CD4-positive, alpha-beta T cell treated with Interleukin-15 for 4 hours (primary cell): ENCODE data around the gene TTC23L.

ENCODE experiments used
- DNase-seq: peaks from one replicate; pipeline ENCODE4 v3.0.0-alpha.2; 2020; ENCODE audit warnings: low spot score

Gene TTC23L

DNA sequence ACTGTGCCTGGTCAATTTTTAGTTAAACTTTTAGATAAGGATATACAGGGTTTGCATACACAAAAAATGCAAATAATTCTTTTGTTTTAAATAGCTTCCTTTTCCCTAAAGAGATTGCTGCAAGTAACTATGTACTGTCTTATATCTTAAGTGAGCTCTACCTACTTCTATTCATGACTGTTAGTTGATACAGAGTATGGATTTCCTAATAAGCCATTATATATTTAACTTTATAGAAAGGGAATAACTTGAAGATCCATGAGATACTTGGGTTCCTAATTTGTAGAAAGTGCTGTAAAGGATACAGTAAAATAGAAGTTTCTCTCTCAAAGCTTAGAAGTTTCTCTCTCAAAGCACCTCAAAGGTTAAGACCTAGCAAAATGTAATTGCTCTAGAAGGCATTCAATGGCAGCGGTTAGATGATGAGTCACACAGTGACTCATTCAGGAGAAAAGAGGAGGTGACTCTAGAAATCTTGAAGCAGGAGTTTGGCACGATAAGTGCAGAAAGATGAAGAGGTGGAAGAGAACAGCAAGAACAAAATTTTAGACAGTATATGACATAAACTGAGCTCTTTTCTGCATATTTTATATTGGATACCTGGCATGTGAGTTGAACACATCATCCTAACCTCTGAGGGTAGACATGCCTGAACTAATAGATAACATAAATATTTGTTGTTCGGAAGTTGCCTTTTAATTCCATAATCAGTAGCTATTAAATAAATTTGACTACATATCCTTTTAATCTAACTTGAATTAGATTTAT lies 84.9 kb downstream of the TTC23L start:
- DNase-seq: peak; percentile 56

DNA sequence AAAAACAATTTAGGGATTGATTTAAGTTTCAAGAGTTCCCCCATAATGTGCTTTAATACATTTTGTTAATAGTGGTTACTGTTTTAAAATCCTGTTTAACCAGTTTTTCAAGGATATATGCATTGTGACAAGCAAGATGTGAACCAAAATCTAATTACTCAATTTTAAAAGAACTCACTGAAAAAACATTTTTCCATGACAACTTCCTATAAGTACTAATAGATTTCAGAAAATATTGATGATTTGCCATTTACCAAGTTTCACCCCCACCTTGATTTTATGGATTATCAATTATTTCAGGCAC lies 85.5 kb downstream of the TTC23L start:
- DNase-seq: no peak

DNA sequence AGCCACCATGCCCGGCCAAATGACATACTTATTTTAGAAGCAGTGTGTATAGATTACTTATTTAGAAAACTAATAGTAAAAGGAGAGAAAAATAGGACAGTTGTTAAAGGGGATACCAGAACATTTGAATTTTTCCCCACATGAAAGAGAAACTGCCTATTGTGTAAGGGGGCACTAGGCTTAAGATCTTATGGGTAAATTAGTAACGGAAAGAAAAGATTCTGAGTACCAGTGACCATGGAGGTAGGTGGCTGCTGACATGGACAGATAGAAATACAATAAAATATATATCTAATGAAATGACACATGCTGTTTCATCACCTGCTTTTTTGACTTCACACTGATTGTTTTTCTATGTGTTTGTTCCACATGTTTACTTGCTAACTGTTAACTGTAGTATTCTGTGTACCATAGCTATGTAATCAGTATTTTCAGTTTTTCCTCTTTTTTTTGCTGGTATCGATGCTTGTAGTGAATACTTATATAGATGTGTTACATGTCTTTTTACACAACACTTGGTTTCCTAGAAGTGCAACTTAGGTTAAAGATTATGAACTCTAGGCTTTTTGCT lies 87.4 kb downstream of the TTC23L start:
- DNase-seq: no peak

DNA sequence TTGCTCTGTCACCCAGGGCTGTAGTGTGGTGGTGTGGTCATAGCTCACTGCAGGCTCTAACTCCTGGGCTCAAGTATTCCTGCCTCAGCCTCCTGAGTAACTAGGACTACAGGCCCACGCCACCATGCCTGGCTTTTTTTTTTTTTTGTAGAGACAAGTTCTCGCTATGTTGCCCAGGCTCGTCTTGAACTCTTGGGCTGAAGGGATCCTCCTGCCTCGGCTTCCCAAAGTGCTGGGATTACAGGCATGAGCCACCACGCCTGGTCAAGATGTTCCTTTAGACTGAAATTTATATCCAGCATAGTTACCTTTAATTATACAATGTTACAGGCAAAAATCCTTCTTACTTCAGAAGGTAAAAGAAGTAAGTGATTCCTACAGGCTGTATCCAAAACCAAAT lies 88.8 kb downstream of the TTC23L start:
- no peak for DNase-seq

DNA sequence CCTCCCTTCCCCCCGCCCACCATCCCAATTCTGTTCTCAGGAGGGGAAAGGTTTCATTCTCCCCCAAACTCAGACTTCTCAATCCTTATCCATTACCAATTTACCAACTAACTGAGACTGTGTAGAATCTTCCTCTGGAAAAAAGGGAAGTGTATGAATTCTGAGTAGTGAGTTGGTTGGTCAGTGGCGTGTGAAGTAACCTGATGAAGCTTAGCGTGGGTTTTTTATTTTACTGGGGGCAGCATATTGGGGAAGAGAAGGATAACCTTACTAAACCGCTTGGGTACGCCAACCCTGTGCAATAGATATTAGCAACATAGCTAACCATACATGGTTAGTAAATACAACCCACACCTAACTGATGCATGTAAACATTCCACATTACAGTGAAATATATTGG lies 89.3 kb downstream of the TTC23L start:
- no peak for DNase-seq

DNA sequence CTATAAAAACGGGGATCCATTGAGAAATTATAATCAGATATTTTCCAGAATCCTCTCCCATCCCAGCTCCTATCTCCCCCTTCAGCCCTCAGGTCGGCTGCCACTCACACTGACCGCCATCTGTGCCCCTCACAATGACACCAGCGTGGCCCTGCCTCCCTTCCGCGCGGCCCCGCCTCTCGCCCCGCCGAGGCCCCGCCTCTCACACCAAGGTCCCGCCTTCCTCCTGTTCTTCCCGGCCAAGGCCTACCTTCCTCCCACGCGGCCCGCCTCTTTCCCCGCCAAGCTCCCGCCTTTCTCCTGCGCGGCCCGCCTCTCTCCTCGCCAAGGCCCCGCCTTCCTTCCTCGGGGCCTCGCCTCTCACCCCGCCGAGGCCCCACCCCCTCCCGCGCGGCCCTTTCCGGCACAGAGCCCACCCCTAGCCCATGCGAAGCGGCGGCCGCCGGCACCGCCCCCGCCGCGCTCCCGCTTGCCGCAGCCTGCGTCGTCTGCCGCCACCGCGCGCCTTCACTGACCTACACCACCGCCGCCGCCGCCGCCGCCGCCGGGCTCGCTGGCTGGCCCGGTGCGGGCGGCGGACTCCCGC lies 90.3 kb downstream of the TTC23L start, which contains the start of gene DNAJC21:
TSS of gene DNAJC21 (plus strand) at position 426 of the 586 bp plus-strand sequence. CDS start 261 bp downstream, outside the sequence.
- peak; percentile 97 for DNase-seq

DNA sequence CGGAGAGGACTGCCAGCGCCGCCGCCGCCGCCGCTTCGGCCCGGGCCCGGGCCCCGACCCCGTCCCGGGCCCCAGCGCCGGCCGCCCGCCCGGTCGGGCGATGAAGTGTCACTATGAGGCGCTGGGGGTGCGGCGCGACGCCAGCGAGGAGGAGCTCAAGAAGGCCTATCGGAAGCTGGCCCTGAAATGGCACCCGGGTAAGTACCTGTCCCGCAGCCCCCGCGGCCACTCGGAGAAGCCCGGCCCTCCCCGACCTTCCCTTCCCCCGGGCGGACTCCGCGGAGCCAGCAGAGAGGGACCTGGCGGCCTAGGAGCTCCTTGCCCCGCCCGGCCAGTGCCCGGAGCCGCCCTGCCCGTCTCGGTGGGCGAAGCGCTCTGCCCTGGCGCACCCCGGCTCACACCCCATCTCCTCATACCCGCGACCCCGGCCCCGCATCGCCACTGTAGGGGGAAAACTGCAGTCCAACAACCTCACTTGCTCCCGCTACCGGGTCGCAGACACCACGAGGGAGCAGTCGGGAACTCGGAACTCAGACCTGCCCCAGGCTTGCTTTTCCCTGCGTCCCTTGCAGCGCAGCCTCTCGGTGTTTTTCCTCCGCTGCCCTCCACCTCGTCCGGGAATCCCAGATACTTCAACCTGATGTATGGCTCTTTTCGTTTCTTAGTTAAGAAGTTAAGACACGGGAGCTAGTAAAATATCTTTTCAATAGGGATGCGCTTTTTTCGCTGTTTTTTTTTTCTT lies 90.9 kb downstream of the TTC23L start:
- peak; percentile 77 for DNase-seq

DNA sequence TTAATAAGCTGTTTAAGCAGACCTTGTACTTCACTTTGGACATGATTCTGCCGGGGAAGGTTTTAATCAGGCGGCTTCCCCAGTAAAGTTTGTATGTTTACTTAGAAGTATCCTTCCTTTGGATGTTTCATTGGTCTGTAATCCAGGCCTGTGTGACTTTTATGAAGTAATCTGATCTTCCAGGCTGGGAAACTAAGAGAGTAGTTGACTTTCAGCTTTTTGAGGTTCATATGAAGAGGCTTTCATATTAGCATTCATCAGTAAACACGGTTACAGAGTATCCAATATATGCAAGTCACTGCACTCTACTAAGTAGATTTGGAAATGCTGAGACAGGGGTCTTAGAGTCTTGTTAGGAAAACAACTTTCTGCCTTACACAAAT lies 91.5 kb downstream of the TTC23L start:
- no peak for DNase-seq

DNA sequence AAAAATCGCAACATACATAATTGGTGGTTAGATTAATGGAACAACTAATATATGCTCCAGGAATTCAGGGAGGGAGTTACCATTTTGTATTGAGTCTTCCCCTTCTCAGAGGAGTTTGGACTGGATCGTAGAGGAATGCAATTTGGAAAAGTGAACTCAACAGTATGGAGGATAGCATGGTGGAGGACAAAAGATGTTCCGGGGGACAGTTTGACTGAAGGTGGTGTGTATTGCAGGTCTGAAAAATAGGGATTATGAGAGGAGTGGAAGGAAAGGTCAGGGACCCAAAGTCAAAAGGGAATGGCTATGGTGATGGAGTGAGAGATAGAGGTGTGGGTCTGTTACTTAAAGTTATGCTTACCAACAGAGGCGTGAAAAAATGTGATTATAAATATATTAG lies 91.9 kb downstream of the TTC23L start:
- DNase-seq: no peak

DNA sequence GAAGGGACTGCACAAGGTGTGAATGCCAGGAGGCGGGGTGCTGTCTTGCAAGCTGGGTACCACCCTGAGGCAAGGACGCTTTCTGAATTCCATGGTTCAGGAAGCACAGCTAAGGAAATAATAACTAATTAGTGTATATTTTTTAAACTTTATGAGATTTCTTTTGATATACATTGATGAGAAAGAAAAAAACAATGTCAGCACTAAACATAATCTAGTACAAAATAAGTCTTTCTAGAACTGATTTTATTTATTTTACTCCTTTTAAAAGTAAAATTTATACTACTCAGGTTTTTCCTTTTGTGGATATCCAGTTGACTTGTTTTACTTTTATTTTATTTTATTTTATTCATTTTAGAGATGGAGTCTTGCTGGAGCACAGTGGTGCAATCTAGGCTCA lies 94.0 kb downstream of the TTC23L start:
- no peak for DNase-seq

DNA sequence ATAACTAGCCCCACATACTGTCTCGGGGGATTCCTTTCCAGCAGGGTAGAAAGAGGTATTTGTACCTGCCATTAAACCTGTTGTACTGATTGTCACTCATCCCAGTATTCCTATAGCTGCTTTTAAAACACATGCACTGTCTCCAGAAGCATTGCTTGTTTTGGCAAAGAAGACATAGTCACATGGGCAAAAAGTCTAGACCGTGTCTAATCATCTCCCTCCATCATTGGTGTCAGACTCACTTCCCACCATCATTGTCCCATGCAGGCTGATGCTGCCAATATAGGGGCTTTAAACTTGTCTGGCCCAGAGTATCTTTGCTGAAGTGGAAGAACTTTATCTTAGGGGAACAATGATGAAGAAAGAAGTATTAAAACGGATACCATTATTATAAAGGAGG lies 103.0 kb downstream of the TTC23L start:
- no peak for DNase-seq

DNA sequence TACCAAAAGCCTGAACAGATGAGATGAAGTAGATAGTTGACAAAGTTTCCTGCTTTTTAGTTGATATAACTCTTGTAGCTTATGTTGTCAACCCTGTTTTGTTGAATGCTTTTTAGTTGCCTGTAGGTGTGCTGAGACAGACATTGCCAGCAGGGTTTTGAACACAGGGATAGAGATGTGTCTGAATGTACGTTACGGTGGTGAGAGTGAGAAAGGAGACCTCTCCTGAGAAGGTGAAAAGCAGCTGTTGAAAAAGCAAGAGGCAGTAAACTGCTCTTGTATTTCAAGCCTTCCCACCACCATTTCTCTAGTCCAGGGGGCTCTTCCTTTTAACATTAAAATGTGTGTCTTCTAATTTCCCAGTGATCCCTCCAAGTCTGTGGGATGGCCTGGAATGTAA lies 105.1 kb downstream of the TTC23L start:
- DNase-seq: no peak

DNA sequence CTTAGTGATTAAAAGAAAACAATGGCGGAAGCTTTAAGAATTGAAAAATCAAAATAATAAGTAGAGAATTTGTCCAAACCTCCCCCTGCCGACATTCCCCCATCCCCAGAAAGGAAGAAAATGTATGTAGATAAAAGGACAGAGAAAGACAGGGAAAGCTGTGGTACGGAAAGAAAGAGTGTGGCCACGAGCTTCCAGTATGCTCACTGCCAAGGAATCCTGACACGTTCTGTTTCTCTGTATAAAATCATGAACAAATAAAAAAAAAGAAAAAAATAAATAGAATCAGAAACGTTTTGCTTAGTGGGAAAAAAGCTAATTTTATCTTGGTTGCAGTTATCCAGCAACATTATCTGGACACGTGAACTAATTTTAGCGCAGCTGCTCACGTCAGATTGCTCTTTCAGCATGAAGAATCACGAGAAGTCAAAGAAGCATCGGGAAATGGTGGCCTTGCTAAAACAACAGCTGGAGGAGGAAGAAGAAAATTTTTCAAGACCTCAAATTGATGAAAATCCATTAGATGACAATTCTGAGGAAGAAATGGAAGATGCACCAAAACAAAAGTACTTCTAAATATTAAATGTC lies 105.6 kb downstream of the TTC23L start:
- DNase-seq: no peak
